GM23248 (cell line): ENCODE measurements around the gene ANKMY2. TPM values are rescaled to one million over a fixed set of nuclear protein-coding genes. Genes with fewer than 3 reads are reported as not detected.

Source experiments
- DNase-seq: peaks from one replicate; pipeline ENCODE4 v3.0.0-alpha.2; 2015
- H2AFZ ChIP-seq: fragments of 200-600 bp; sonication (generic); 2 replicates; pipeline ENCODE4 v1.6.1; 2016; ENCODE audit warnings: antibody characterized with exemption
- H3F3A ChIP-seq: fragments of 200-600 bp; sonication (generic); 2 replicates; pipeline ENCODE4 v1.6.1; 2016; ENCODE audit warnings: mild to moderate bottlenecking, antibody characterized with exemption, mixed run types; ENCODE audit not compliant: insufficient read depth
- H3K27ac ChIP-seq: fragments of 200-600 bp; sonication (generic); 2 replicates; pipeline ENCODE4 v1.5.1; 2016; ENCODE audit warnings: mild to moderate bottlenecking
- H3K27me3 ChIP-seq: fragments of 200-600 bp; sonication (generic); replicated peaks from 2 replicates; pipeline ENCODE4 v1.6.1; 2016; ENCODE audit warnings: mild to moderate bottlenecking; ENCODE audit not compliant: insufficient read depth
- H3K36me3 ChIP-seq: fragments of 200-600 bp; sonication (generic); 2 replicates; pipeline ENCODE4 v1.6.1; 2016; ENCODE audit warnings: low read depth, mild to moderate bottlenecking
- H3K4me1 ChIP-seq: fragments of 200-600 bp; sonication (generic); 2 replicates; pipeline ENCODE4 v1.6.1; 2016; ENCODE audit warnings: mild to moderate bottlenecking; ENCODE audit not compliant: insufficient read depth
- H3K4me2 ChIP-seq: fragments of 200-600 bp; sonication (generic); one replicate; pipeline ENCODE4 v1.6.1; 2016; ENCODE audit warnings: mild to moderate bottlenecking; ENCODE audit not compliant: unreplicated experiment
- H3K4me3 ChIP-seq: fragments of 200-600 bp; sonication (generic); 2 replicates; pipeline ENCODE4 v1.5.1; 2016; ENCODE audit warnings: mild to moderate bottlenecking
- H3K79me2 ChIP-seq: fragments of 200-600 bp; sonication (generic); 2 replicates; pipeline ENCODE4 v1.6.1; 2016; ENCODE audit warnings: mild to moderate bottlenecking; ENCODE audit not compliant: insufficient read depth
- H3K9ac ChIP-seq: fragments of 200-600 bp; sonication (generic); 2 replicates; pipeline ENCODE4 v1.6.1; 2016; ENCODE audit warnings: mild to moderate bottlenecking
- H3K9me2 ChIP-seq: fragments of 200-600 bp; sonication (generic); 2 replicates; pipeline ENCODE4 v1.6.1; 2016; ENCODE audit warnings: mixed run types, mild to moderate bottlenecking, moderate library complexity; ENCODE audit not compliant: insufficient read depth
- H3K9me3 ChIP-seq: fragments of 200-600 bp; sonication (generic); one replicate; pipeline ENCODE4 v1.6.1; 2017; ENCODE audit warnings: low read depth
- H4K20me1 ChIP-seq: fragments of 200-600 bp; sonication (generic); 2 replicates; pipeline ENCODE4 v1.6.0; 2016; ENCODE audit not compliant: insufficient read depth
- EZH2 ChIP-seq: fragments of 200-600 bp; sonication (generic); IDR thresholded peaks from 2 replicates; pipeline ENCODE4 v1.6.1; 2018; ENCODE audit warnings: antibody characterized with exemption, mild to moderate bottlenecking; ENCODE audit not compliant: insufficient read depth, poor library complexity, severe bottlenecking
- EZH2phosphoT487 ChIP-seq: fragments of 200-600 bp; sonication (generic); IDR thresholded peaks from 2 replicates; pipeline ENCODE4 v1.6.1; 2018; ENCODE audit warnings: antibody characterized with exemption, moderate library complexity, mild to moderate bottlenecking, low read depth; ENCODE audit not compliant: insufficient read depth
- WGBS, 2 experiments: methylation state at CpG; one replicate each; pipeline ENCODE4 v1.1.6; 2015 to 2017; ENCODE audit warnings: low lambda C conversion rate in 2 of 2, low coverage in 1 of 2; ENCODE audit errors: missing lambda C conversion rate in 2 of 2; 5-methylcytosine and 5-hydroxymethylcytosine counted together
- in situ Hi-C: fragments of 300-500 bp; cut with MboI; formaldehyde crosslinking; loops from 2 replicates; pipeline ENCODE4 v1.15.0; 2020
- polyA plus RNA-seq: library from polyadenylated mRNA; unstranded; fragments of >200 nt; fragmentation: Nextera tagmentation; extraction: Ambion mirVana; gene quantifications from 2 replicates; pipeline ENCODE4 v1.2.1, GENCODE V29; 2016
- total RNA-seq: library from RNA; depleted of rRNA; stranded (reverse); fragments of >200 nt; shearing (Covaris generic); gene quantifications from 2 replicates; pipeline ENCODE4 v1.2.3, GENCODE V29; 2014

The ANKMY2 gene
- total and polyA plus RNA-seq, 2 experiments from 2014 or later: 19.3 to 23.1 TPM

- H3K79me2 ChIP-seq: peaks cover 43% of the 10 kb centered on the region
- H3K27ac ChIP-seq: no peak overlapping the region
- no peaks in the 10 kb centered on the region for H4K20me1 ChIP-seq
- H2AFZ ChIP-seq: no peak overlapping the region
- no peaks in the 10 kb centered on the region for H3F3A ChIP-seq
- no peaks in the 10 kb centered on the region for H3K9me2 ChIP-seq
- H3K27me3 ChIP-seq: no peaks in the 10 kb centered on the region
- no peak for DNase-seq
- no peaks in the 10 kb centered on the region for H3K9me3 ChIP-seq
- in situ Hi-C loops: no loop called here
- TF ChIP-seq EZH2: no peak
- TF ChIP-seq EZH2phosphoT487: no peak
- H3K36me3 ChIP-seq: peaks cover 33% of the 10 kb centered on the region; the same call in 1 of the 2 replicates
- no peak overlapping the region for H3K4me3 ChIP-seq
- H3K9ac ChIP-seq: no peak overlapping the region
- 91 to 94% methylated on average over 11 to 12 of the region's 12 CpGs for WGBS, 2 experiments
- no peaks in the 10 kb centered on the region for H3K4me1 ChIP-seq
- no peak overlapping the region for H3K4me2 ChIP-seq
Observed at GRCh38 chr7:16677978-16678494, 32.5 kb upstream of the ANKMY2 start.

DNA sequence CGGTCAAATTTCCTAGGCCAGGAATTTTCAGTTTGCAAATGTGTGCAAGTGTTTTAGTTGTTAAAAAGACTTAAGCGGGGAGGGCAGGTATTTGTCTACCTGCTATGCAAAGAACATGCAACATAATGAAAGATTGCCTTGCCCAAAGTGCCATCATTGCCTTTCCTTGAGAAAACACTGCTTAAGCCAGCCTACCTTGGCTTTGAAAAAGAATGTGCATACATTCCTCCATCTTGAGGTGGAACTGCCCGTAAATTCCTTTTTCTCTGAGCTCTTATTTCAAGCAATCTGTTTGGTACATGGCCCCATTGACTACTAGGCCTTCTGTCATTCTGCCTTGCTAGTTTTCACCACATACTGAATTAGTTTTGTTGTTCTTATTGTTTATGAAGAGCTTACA, 29.7 kb upstream of the ANKMY2 start:
- H3K27ac ChIP-seq: no peak overlapping the region
- no peak overlapping the region for H2AFZ ChIP-seq
- no peak overlapping the region for H3K4me2 ChIP-seq
- peaks cover 9% of the 10 kb centered on the region for H3K4me1 ChIP-seq
- peaks cover 12% of the 10 kb centered on the region; the same call in 1 of the 2 replicates for H3K36me3 ChIP-seq
- H3K9me2 ChIP-seq: no peaks in the 10 kb centered on the region
- WGBS, 2 experiments: 97 to 100% methylated on average over 3 of the region's 3 CpGs
- H3K9ac ChIP-seq: no peak overlapping the region
- H3K9me3 ChIP-seq: no peaks in the 10 kb centered on the region
- peaks cover 13% of the 10 kb centered on the region for H3F3A ChIP-seq
- no peak for DNase-seq
- in situ Hi-C loops: no loop called here
- TF ChIP-seq EZH2 (no peak), EZH2phosphoT487 (no peak)
- H3K27me3 ChIP-seq: no peaks in the 10 kb centered on the region
- H4K20me1 ChIP-seq: no peaks in the 10 kb centered on the region
- no peak overlapping the region for H3K4me3 ChIP-seq
- H3K79me2 ChIP-seq: peaks cover 69% of the 10 kb centered on the region

DNA sequence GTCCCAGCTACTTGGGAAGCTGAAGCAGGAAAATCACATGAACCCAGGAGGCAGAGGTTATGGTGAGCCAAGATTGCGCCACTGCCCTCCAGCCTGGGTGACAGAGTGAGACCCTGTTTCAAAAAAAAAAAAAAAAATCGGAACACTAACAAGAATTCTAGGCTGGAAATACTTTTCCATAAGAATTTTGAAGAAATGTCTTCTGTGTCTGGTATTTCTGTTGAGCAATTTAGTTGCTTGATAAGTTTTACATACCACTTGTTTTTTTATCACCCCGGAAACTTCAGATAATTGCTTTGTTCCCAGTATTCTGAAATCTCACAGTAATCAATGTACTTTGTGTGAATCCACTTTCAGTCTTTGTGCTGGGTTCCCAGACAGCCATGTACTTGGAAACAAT, 26.3 kb upstream of the ANKMY2 start:
- no peak for DNase-seq
- TF ChIP-seq EZH2: no peak
- TF ChIP-seq EZH2phosphoT487: no peak
- 100% methylated on average over 3 of the region's 3 CpGs for WGBS, 2 experiments
- Histone ChIP-seq H4K20me1 (no peaks in the 10 kb centered on the region), H3K4me3 (no peak overlapping the region), H3F3A (peaks cover 45% of the 10 kb centered on the region), H3K27me3 (no peaks in the 10 kb centered on the region), H3K79me2 (peaks cover 60% of the 10 kb centered on the region), H3K27ac (no peak overlapping the region), H3K9me2 (no peaks in the 10 kb centered on the region), H3K36me3 (peaks cover 8% of the 10 kb centered on the region; the same call in 1 of the 2 replicates), H3K4me2 (no peak overlapping the region), H2AFZ (no peak overlapping the region), H3K4me1 (peaks cover 39% of the 10 kb centered on the region), H3K9ac (no peak overlapping the region), H3K9me3 (no peaks in the 10 kb centered on the region)
- in situ Hi-C loops: no loop called here

GRCh38 chr7:16670731-16671344, 25.3 kb upstream of the ANKMY2 start:
- H3K4me3 ChIP-seq: peak overlapping the region; percentile 34; the same call in 1 of the 2 replicates
- H4K20me1 ChIP-seq: no peaks in the 10 kb centered on the region
- no peak overlapping the region for H2AFZ ChIP-seq
- H3K79me2 ChIP-seq: peaks cover 55% of the 10 kb centered on the region
- H3K9me3 ChIP-seq: no peaks in the 10 kb centered on the region
- TF ChIP-seq EZH2phosphoT487 (no peak), EZH2 (no peak)
- WGBS, 2 experiments: 97 to 100% methylated on average over 4 of the region's 4 CpGs
- H3K9me2 ChIP-seq: no peaks in the 10 kb centered on the region
- DNase-seq: no peak
- H3K27ac ChIP-seq: peak overlapping the region; percentile 98
- peak overlapping the region; percentile 63 for H3K4me2 ChIP-seq
- in situ Hi-C loops: no loop called here
- H3K36me3 ChIP-seq: peaks cover 8% of the 10 kb centered on the region; the same call in 1 of the 2 replicates
- peaks cover 39% of the 10 kb centered on the region for H3K4me1 ChIP-seq
- H3K9ac ChIP-seq: 0 out of 2 replicates have a peak overlapping the region, but pooled peaks have one; percentile 78
- no peaks in the 10 kb centered on the region for H3K27me3 ChIP-seq
- H3F3A ChIP-seq: peaks cover 47% of the 10 kb centered on the region
